ENCODE measurements around the gene CWF19L1. TPM values are rescaled to one million over a fixed set of nuclear protein-coding genes. Genes with fewer than 3 reads are reported as not detected.

CWF19L1 gene
- total RNA-seq, 1 experiment from 2014 or later = 38.0 TPM

DNA sequence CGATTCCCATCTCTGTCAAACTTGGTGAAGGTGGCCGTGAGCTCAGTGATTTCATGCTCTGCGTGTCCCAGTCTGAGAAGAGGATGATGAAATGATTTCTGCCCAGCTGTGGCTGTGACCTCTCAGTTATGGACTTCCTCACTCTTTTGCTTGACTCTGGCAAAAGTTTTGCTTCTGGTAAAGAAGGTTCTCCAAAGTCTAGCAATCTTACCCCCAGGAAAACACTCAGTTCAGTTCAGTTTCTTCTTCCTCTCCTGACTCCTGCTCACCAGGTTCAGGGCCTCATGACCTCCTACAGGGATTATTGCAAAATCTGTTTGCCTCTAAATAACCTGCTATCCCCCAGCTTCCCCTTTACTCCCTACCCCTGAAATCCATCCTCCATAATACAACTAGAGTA, 23.9 kb upstream of the CWF19L1 start:
- H3K9me3 Mint-ChIP-seq = no peaks in the 10 kb centered on the region
- H2BK12ac ChIP-seq (ENCODE audit: insufficient read length, low read depth, low read length) = no peak overlapping the region
- WGBS (ENCODE audit: extremely low coverage, insufficient read length, low lambda C conversion rate) = no CpG with 5 or more reads among the region's 3 CpGs
- H3K36me3 Mint-ChIP-seq (ENCODE audit: insufficient read depth in 1 of 3, low read depth in 3 of 3) = no peaks in the 10 kb centered on the region
- H4K20me1 ChIP-seq (ENCODE audit: control insufficient read depth, insufficient read depth, insufficient read length) = no peaks in the 10 kb centered on the region
- no peak overlapping the region for H2BK15ac ChIP-seq (ENCODE audit: low read depth, low read length)
- peak overlapping the region in 1 of 3 experiments; percentile 68; a peak in 1 of 7 replicates for H3K27ac Mint-ChIP-seq
- no peak overlapping the region for H3K4me3 Mint-ChIP-seq
- H3K4me2 ChIP-seq (ENCODE audit: insufficient read depth, insufficient read length, low read length) = no peak overlapping the region
- no peak overlapping the region for H3K18ac ChIP-seq (ENCODE audit: insufficient read length, low read depth, low read length)
- H3K27ac ChIP-seq (ENCODE audit: insufficient read length, low read depth, low read length) = no peak overlapping the region
- H4K5ac ChIP-seq (ENCODE audit: insufficient read length, low read depth, low read length) = no peak overlapping the region
- H3K56ac ChIP-seq (ENCODE audit: insufficient read length, low read depth, low read length) = no peak overlapping the region
- no peak overlapping the region for H2AFZ ChIP-seq (ENCODE audit: low read length)
- H3K27me3 ChIP-seq (ENCODE audit: insufficient read depth, low read length) = no peaks in the 10 kb centered on the region
- peaks cover 33% of the 10 kb centered on the region for H3K27me3 Mint-ChIP-seq (ENCODE audit: low read depth)
- H3K4me1 Mint-ChIP-seq = peaks cover 5 to 15% of the 10 kb centered on the region in 2 experiments; a peak in 3 of 4 replicates
- no peaks in the 10 kb centered on the region for H3K79me1 ChIP-seq (ENCODE audit: insufficient read depth, low read depth, low read length, poor library complexity, severe bottlenecking)
- H4K91ac ChIP-seq (ENCODE audit: insufficient read length, low read depth, low read length) = no peak overlapping the region
- no peak overlapping the region for H3T11ph ChIP-seq (ENCODE audit: low read length)
- no peaks in the 10 kb centered on the region; the same call in 1 of the 2 replicates for H3K4me1 ChIP-seq (ENCODE audit: insufficient read depth, low read length)
- no peak overlapping the region for H2BK20ac ChIP-seq (ENCODE audit: low read depth, low read length, poor library complexity, severe bottlenecking)
- no peaks in the 10 kb centered on the region for H3K79me2 ChIP-seq (ENCODE audit: insufficient read depth, low read length)
- no peaks in the 10 kb centered on the region for H3K9me3 ChIP-seq (ENCODE audit: control insufficient read depth, low read depth, low read length)
- H3K23ac ChIP-seq (ENCODE audit: insufficient read length, low read depth, low read length) = no peak overlapping the region
- H2BK120ac ChIP-seq (ENCODE audit: low read depth, low read length, poor library complexity, severe bottlenecking) = no peak overlapping the region
- DNase-seq = no peak
- peaks cover 4% of the 10 kb centered on the region for H3K23me2 ChIP-seq (ENCODE audit: insufficient read length, low read depth, low read length, poor library complexity, severe bottlenecking)
- no peak overlapping the region for H3K14ac ChIP-seq (ENCODE audit: insufficient read depth, low read length)
- TF ChIP-seq CTCF (conservative IDR thresholded peaks at IDR 0.05) = no peak
- H3K4ac ChIP-seq (ENCODE audit: low read depth, low read length) = no peak overlapping the region
- no peak overlapping the region for H4K8ac ChIP-seq (replicated peaks; ENCODE audit: insufficient read length, low read depth, low read length)
- no peak overlapping the region for H2BK5ac ChIP-seq (ENCODE audit: insufficient read length, low read length)
- H2AK5ac ChIP-seq (ENCODE audit: insufficient read length, low read length) = no peak overlapping the region
- H3K9ac ChIP-seq (ENCODE audit: extremely low read depth, insufficient read length, low read length) = no peak overlapping the region
